OCI-LY1 (cell line): ENCODE measurements around the gene CFL1.

ENCODE experiments used
- CTCF ChIP-seq: fragments of 200-600 bp; sonication (generic), shearing (Covaris generic); IDR thresholded peaks from 2 replicates; pipeline ENCODE4 v1.5.1; 2017; ENCODE audit warnings: mild to moderate bottlenecking, antibody characterized with exemption, low read length, moderate library complexity, mixed read lengths
- EZH2 ChIP-seq: fragments of 200-600 bp; sonication (generic), shearing (Covaris generic); IDR thresholded peaks from 2 replicates; pipeline ENCODE4 v1.8.0; 2017; ENCODE audit warnings: borderline replicate concordance, mixed run types, mild to moderate bottlenecking, antibody characterized with exemption, low read length, moderate library complexity, mixed read lengths

GRCh38 chr11:65886826-65887722, 29.1 kb upstream of the CFL1 start:
- TF ChIP-seq CTCF, result no peak
- TF ChIP-seq EZH2, result no peak
